Mesendoderm (in vitro differentiated cells): ENCODE data around the gene MGST2.

Source experiments
- DNase-seq: peaks from one replicate; pipeline ENCODE4 v3.0.0; 2013
- H2AK5ac ChIP-seq: 2 replicates; pipeline ENCODE4 v1.6.1; 2013; ENCODE audit warnings: low read length, inconsistent platforms
- H2BK120ac ChIP-seq: 2 replicates; pipeline ENCODE4 v1.6.1; 2013; ENCODE audit warnings: low read depth, mild to moderate bottlenecking, low read length, moderate library complexity, mixed read lengths
- H2BK15ac ChIP-seq: replicated peaks from 2 replicates; pipeline ENCODE4 v1.6.1; 2013; ENCODE audit warnings: low read depth, mild to moderate bottlenecking, moderate library complexity
- H2BK5ac ChIP-seq: 2 replicates; pipeline ENCODE4 v1.6.1; 2013; ENCODE audit warnings: low read length, inconsistent platforms
- H3K18ac ChIP-seq: 2 replicates; pipeline ENCODE4 v1.6.1; 2013; ENCODE audit warnings: mild to moderate bottlenecking, low read length, mixed read lengths
- H3K23ac ChIP-seq: one replicate; pipeline ENCODE4 v1.6.1; 2013; ENCODE audit warnings: low read length
- H3K27ac ChIP-seq: 2 replicates; pipeline ENCODE4 v1.5.1; 2013; ENCODE audit warnings: low read depth, mild to moderate bottlenecking, inconsistent platforms, low read length, moderate library complexity
- H3K27me3 ChIP-seq: 2 replicates; pipeline ENCODE4 v1.6.1; 2013; ENCODE audit warnings: low read length, control low read depth, mild to moderate bottlenecking, inconsistent platforms; ENCODE audit not compliant: insufficient read depth, poor library complexity
- H3K36me3 ChIP-seq: 2 replicates; pipeline ENCODE4 v1.6.1; 2013; ENCODE audit warnings: low read length, inconsistent platforms; ENCODE audit not compliant: control insufficient read depth, insufficient read depth
- H3K4ac ChIP-seq: one replicate; pipeline ENCODE4 v1.6.1; 2013; ENCODE audit warnings: low read depth, mild to moderate bottlenecking, low read length, moderate library complexity
- H3K4me1 ChIP-seq: 2 replicates; pipeline ENCODE4 v1.6.1; 2013; ENCODE audit warnings: low read depth, low read length, inconsistent platforms; ENCODE audit not compliant: control insufficient read depth
- H3K4me2 ChIP-seq: 2 replicates; pipeline ENCODE4 v1.6.1; 2013; ENCODE audit warnings: low read length
- H3K4me3 ChIP-seq: 2 replicates; pipeline ENCODE4 v1.5.1; 2013; ENCODE audit warnings: mild to moderate bottlenecking, low read length
- H3K56ac ChIP-seq: one replicate; pipeline ENCODE4 v1.6.1; 2013; ENCODE audit warnings: low read length
- H3K79me1 ChIP-seq: 2 replicates; pipeline ENCODE4 v1.6.1; 2013; ENCODE audit warnings: low read length, inconsistent platforms
- H3K79me2 ChIP-seq: 2 replicates; pipeline ENCODE4 v1.6.1; 2013; ENCODE audit warnings: mild to moderate bottlenecking, low read length; ENCODE audit not compliant: control insufficient read depth, insufficient read depth
- H3K9ac ChIP-seq: 2 replicates; pipeline ENCODE4 v1.6.1; 2013; ENCODE audit warnings: low read length, inconsistent platforms
- H4K5ac ChIP-seq: one replicate; pipeline ENCODE4 v1.6.1; 2013; ENCODE audit warnings: low read length
- H4K8ac ChIP-seq: one replicate; pipeline ENCODE4 v1.6.1; 2013; ENCODE audit warnings: low read depth, mild to moderate bottlenecking, control low read depth, low read length, moderate library complexity
- WGBS: extraction: QIAGEN DNeasy Blood & Tissue Kit; methylation state at CpG from one replicate; pipeline ENCODE4 v1.1.7; 2013; ENCODE audit warnings: low lambda C conversion rate, missing lambda C conversion rate; ENCODE audit not compliant: insufficient coverage; ENCODE audit errors: extremely low coverage; 5-methylcytosine and 5-hydroxymethylcytosine counted together

The MGST2 gene

DNA sequence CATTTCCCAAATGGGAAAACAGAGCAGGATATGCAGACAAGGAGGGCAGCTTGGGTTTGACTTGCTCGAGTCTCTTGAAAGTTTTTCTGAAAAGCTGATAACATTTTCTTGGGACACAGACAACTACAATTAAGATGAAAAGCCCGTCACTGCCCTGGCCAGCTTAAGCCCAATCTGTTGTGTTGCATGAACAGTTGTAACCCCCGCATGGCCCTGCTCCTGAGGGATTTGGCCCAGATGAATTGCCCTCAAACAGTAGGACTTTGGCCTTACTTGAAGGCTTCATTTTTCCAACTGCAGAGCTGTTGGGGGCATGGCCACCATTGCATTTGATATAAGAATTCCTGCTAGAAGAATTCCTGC, 40.5 kb upstream of the MGST2 start:
- no CpG with 5 or more reads among the region's 3 CpGs for WGBS
- Histone ChIP-seq H4K5ac (no peak overlapping the region), H3K4me1 (peaks cover 5% of the 10 kb centered on the region), H2BK15ac (no peak overlapping the region), H3K27me3 (no peaks in the 10 kb centered on the region), H3K56ac (no peak overlapping the region), H4K8ac (no peak overlapping the region), H3K36me3 (no peaks in the 10 kb centered on the region), H3K4me3 (no peak overlapping the region), H3K27ac (no peak overlapping the region), H3K79me1 (no peaks in the 10 kb centered on the region), H3K23ac (no peak overlapping the region), H2AK5ac (no peak overlapping the region), H3K4ac (no peak overlapping the region), H3K79me2 (no peaks in the 10 kb centered on the region), H2BK120ac (no peak overlapping the region), H3K9ac (no peak overlapping the region), H3K4me2 (no peak overlapping the region), H3K18ac (no peak overlapping the region), H2BK5ac (no peak overlapping the region)
- DNase-seq, result no peak

DNA sequence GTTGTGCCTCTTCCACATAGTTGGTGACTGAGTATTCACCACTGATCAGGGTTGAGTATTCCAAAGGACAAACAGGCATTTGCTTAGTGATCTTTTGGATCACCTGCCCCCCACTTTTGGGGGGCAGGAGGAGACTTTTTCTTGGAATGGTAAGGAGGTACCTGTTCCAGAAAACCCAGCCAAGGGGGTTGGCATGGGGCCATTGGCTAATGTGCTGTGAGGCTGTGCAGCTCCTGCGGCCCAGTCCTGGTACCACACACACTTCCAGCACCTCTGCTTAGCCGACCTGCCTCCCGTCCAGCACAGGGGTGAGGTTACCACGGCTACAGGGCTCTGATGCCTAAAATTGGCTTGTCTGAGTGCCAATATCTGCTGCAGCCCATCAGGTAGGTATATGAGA, 40.1 kb upstream of the MGST2 start:
- Histone ChIP-seq H3K27ac (no peak overlapping the region), H3K4me3 (no peak overlapping the region), H3K18ac (no peak overlapping the region), H3K79me1 (no peaks in the 10 kb centered on the region), H2AK5ac (no peak overlapping the region), H2BK15ac (no peak overlapping the region), H3K23ac (no peak overlapping the region), H4K8ac (no peak overlapping the region), H2BK120ac (no peak overlapping the region), H3K9ac (no peak overlapping the region), H3K4ac (no peak overlapping the region), H3K4me1 (peaks cover 5% of the 10 kb centered on the region), H3K27me3 (no peaks in the 10 kb centered on the region), H3K36me3 (no peaks in the 10 kb centered on the region), H3K56ac (no peak overlapping the region), H4K5ac (no peak overlapping the region), H3K4me2 (no peak overlapping the region), H2BK5ac (no peak overlapping the region), H3K79me2 (no peaks in the 10 kb centered on the region)
- DNase-seq, result no peak
- WGBS, result no CpG with 5 or more reads among the region's 4 CpGs

- Histone ChIP-seq H3K18ac (no peak overlapping the region), H3K4me3 (no peak overlapping the region), H2BK5ac (no peak overlapping the region), H3K27ac (no peak overlapping the region), H3K4me2 (no peak overlapping the region), H3K79me2 (no peaks in the 10 kb centered on the region), H4K5ac (no peak overlapping the region), H3K4me1 (peaks cover 5% of the 10 kb centered on the region), H3K27me3 (no peaks in the 10 kb centered on the region), H2AK5ac (no peak overlapping the region), H3K23ac (no peak overlapping the region), H4K8ac (no peak overlapping the region), H3K79me1 (no peaks in the 10 kb centered on the region), H3K4ac (no peak overlapping the region), H3K9ac (no peak overlapping the region), H3K36me3 (no peaks in the 10 kb centered on the region), H2BK120ac (no peak overlapping the region), H2BK15ac (no peak overlapping the region), H3K56ac (no peak overlapping the region)
- DNase-seq, result peak; percentile 35
- WGBS, result no CpG with 5 or more reads among the region's 16 CpGs
Measured at GRCh38 chr4:139628184-139629012, 37.2 kb upstream of the MGST2 start.

DNA sequence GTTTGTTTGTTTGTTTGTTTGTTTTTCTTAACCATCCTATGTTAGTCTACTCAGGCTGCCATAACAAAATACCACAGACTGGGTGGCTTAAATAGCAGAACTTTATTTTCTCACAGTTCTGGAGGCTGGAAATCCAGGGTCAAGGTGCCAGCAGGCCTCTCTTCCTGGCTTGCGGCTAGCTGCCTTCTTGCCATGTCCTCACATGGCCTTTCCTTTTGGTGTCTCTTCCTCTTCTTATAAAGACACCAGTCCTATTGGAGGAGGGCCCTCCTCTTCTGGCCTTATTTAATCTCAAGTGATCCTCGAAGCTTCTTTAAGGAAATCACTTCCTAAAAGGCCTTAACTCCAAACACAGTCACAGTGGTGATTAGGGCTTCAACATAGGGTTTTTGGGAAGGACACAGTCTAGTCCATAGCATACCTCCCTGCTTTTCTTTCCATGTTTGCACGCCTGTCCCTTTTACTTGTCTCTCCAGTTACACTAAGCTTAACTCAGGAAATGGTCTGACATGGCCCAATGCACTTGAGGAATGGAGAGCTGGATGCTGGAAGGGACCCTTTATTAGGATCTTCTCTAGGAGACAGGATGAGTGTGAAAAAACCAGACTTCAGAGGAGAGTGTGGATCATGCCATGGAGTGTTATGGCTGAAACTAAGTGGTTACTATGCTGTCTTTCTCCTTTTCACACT, 36.0 kb upstream of the MGST2 start:
- H2AK5ac ChIP-seq, result no peak overlapping the region
- no peak overlapping the region for H4K5ac ChIP-seq
- no peak overlapping the region for H3K27ac ChIP-seq
- H3K79me2 ChIP-seq, result no peaks in the 10 kb centered on the region
- H2BK15ac ChIP-seq, result no peak overlapping the region
- peaks cover 4% of the 10 kb centered on the region for H3K4me1 ChIP-seq
- no peak overlapping the region for H2BK120ac ChIP-seq
- DNase-seq, result no peak
- no peak overlapping the region for H3K23ac ChIP-seq
- no peak overlapping the region for H4K8ac ChIP-seq
- WGBS, result no CpG with 5 or more reads among the region's 3 CpGs
- no peak overlapping the region for H2BK5ac ChIP-seq
- no peak overlapping the region for H3K9ac ChIP-seq
- H3K4me3 ChIP-seq, result no peak overlapping the region
- no peak overlapping the region for H3K56ac ChIP-seq
- H3K36me3 ChIP-seq, result no peaks in the 10 kb centered on the region
- no peaks in the 10 kb centered on the region for H3K79me1 ChIP-seq
- H3K4ac ChIP-seq, result no peak overlapping the region
- no peak overlapping the region for H3K18ac ChIP-seq
- no peak overlapping the region for H3K4me2 ChIP-seq
- H3K27me3 ChIP-seq, result no peaks in the 10 kb centered on the region

- H3K56ac ChIP-seq, result no peak overlapping the region
- no peak overlapping the region for H2BK15ac ChIP-seq
- no peaks in the 10 kb centered on the region for H3K36me3 ChIP-seq
- H4K8ac ChIP-seq, result no peak overlapping the region
- no peak overlapping the region for H3K23ac ChIP-seq
- no peak overlapping the region for H3K4me2 ChIP-seq
- no peak for DNase-seq
- WGBS, result no CpG with 5 or more reads among the region's 1 CpG
- no peaks in the 10 kb centered on the region for H3K79me2 ChIP-seq
- H2BK120ac ChIP-seq, result no peak overlapping the region
- H3K27ac ChIP-seq, result no peak overlapping the region
- no peaks in the 10 kb centered on the region for H3K79me1 ChIP-seq
- peaks cover 2% of the 10 kb centered on the region for H3K4me1 ChIP-seq
- no peaks in the 10 kb centered on the region for H3K27me3 ChIP-seq
- H3K4ac ChIP-seq, result no peak overlapping the region
- no peak overlapping the region for H3K9ac ChIP-seq
- no peak overlapping the region for H3K18ac ChIP-seq
- H3K4me3 ChIP-seq, result no peak overlapping the region
- no peak overlapping the region for H2AK5ac ChIP-seq
- no peak overlapping the region for H2BK5ac ChIP-seq
- no peak overlapping the region for H4K5ac ChIP-seq
Measured at GRCh38 chr4:139630126-139630495, 35.5 kb upstream of the MGST2 start.
